ENCODE results near the gene HOMER3.
A peak's percentile ranks its signal among the peaks of the same experiment; 100 is the strongest.

HOMER3 gene

DNA sequence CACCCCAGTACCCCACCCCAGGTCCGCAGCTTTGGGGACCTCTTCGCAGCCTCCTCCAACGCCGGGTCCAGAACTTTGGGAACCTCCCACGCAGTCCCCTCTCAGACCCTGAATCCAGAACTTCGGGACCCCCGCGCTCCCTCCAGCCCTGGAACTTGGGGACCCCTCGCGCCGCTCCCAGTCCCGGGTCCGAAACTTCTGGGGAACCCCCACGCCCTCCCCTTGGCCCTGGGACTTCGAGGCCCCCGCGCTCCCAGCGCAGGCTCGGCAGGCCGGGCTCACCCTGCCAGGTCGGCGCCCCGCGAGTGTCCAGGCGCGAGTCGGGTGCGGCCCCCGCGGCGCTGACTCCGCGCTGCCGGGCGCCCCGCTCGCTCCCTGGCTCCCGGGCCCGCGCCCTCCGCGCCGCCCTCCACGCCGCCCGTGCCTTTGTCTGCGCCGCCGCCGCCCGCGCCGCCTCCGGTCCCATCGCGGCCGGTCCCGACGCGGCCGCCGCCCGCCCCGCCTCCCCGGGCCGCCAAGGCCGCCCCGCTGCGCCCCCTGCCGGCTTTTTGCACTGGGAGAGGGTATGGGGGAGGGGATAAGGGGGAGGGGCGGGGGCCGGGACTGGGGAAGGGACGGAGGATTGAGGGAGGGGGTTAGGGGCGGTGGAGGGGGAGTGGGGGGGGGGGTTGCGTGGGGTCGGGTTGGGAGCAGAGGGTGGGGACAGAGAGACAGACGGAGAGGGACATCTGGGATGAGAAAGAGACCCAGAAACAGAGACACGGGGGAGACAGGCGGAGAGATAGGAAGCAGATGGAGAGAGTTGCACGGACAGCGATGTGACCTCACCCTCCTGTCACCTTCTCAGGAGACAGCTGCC lies at the start of gene HOMER3:
TSS of gene HOMER3 (minus strand) at position 449 of the 859 bp plus-strand sequence. CDS start 2,235 bp downstream, outside the sequence.
- H3K27ac Mint-ChIP-seq, result no peak within 1 kb of the TSS

DNA sequence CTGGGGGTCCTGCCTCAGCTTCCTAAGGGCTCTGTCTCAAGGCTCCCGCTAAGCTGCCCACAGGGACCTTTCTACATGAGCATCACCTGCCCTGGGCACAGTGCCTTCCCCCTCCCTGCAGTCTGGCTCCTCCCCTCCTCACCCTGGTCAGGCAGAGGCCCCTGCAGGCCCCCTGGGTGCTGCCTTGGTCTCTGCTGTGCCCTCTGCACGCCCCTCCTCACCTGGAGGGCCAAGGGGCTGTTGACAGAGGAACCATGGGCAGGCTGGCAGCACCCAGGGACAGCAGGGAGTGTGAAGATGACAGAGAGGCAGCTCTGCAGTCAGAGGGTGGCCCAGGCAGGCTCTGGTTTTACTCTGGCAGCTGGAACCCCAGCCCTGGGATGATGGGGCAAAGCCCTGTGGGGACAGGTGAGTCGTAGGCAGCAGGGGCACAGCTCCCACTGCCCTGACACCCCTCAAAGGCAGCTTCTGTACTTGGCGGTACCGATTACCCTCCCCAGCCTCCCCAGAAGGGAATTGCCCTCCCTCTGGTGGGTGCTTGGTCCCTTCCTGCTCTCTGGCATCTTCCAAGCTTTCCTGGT lies 49.2 kb upstream of the HOMER3 start:
- peaks cover 20% of the 10 kb centered on the region for H3K36me3 Mint-ChIP-seq (ENCODE audit: low read depth)
- H3K4me3 Mint-ChIP-seq, result no peak overlapping the region
- peaks cover 15% of the 10 kb centered on the region for H3K27me3 Mint-ChIP-seq (ENCODE audit: low read depth)
- no peak overlapping the region for H3K27ac Mint-ChIP-seq
- no peaks in the 10 kb centered on the region for H3K9me3 Mint-ChIP-seq
- H3K4me1 Mint-ChIP-seq (ENCODE audit: low read depth), result peaks cover 1% of the 10 kb centered on the region

More for the DNA sequence above, at the start of gene HOMER3:
- Mint-ChIP-seq H3K4me3 (peak within 1 kb of the TSS; percentile 46), H3K27me3 (ENCODE audit: low read depth) (peaks cover 50% of the 10 kb centered on the region), H3K9me3 (no peaks in the 10 kb centered on the region), H3K36me3 (ENCODE audit: low read depth) (no peaks in the 10 kb centered on the region), H3K4me1 (ENCODE audit: low read depth) (peaks cover 2% of the 10 kb centered on the region)

DNA sequence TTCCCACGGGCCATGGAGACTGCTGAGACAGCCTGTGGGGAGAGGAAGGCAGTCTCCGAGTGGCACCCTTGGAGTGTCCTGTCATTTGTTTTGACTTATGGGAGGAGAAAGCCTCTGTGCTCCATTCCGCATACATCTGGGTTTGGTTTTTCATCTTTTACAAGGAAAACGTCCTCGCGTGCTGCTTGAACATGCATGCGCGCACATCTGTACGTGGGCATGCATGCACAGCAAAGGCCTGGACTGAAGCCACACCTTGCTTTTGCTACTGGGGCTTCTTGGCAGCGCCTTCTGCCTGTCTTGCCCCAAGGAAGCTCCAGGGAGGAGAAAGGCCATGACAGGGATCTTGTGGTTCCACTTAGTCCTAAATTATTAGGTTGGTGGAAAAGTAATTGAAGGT lies 48.3 kb upstream of the HOMER3 start:
- Mint-ChIP-seq H3K9me3 (no peaks in the 10 kb centered on the region), H3K4me3 (no peak overlapping the region), H3K36me3 (ENCODE audit: low read depth) (peaks cover 19% of the 10 kb centered on the region), H3K4me1 (ENCODE audit: low read depth) (peaks cover 1% of the 10 kb centered on the region), H3K27me3 (ENCODE audit: low read depth) (peaks cover 23% of the 10 kb centered on the region), H3K27ac (peak overlapping the region; percentile 36)

DNA sequence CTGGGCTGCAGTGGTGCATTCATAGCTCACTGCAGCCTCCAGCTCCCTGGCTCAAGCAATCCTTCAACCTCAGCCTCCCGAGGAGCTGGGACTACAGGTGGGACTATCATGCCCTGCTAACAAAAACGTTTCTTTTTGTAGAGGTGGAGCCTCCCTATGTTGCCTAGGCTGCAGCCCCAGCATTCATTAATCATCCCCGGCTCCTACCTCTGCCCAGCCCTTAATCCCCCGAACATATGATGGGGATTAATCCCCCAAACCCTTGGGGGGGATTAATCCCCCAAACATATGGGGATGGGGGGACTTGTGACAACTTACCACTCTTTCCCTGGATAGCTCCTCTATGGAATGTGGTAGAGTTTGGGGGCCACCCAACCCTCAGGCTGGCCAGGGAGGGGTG lies 46.4 kb upstream of the HOMER3 start:
- H3K4me3 Mint-ChIP-seq, result no peak overlapping the region
- peaks cover 6% of the 10 kb centered on the region for H3K36me3 Mint-ChIP-seq (ENCODE audit: low read depth)
- no peak overlapping the region for H3K27ac Mint-ChIP-seq
- H3K27me3 Mint-ChIP-seq (ENCODE audit: low read depth), result peaks cover 28% of the 10 kb centered on the region
- H3K4me1 Mint-ChIP-seq (ENCODE audit: low read depth), result peaks cover 1% of the 10 kb centered on the region
- no peaks in the 10 kb centered on the region for H3K9me3 Mint-ChIP-seq

DNA sequence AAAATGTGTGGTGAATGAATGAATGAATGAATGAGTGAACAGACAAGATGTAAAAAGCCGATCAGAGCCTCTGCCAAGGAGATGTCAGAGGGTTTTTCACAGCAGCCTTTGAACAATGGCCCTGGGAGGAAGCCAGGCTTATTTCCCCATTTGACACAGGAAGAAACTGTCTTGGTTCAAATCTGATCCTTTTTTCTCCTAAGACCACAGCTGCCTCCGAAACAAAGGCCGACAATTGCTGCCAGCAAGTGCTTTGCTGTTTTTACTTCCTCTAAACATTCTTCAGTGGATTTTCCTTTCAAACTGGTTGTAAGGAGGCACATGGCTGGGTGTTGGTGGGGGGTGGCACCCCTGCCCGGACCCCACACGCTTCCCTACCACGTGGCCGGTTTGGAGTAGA lies 44.2 kb upstream of the HOMER3 start:
- H3K9me3 Mint-ChIP-seq, result no peaks in the 10 kb centered on the region
- no peaks in the 10 kb centered on the region for H3K36me3 Mint-ChIP-seq (ENCODE audit: low read depth)
- no peak overlapping the region for H3K27ac Mint-ChIP-seq
- peaks cover 1% of the 10 kb centered on the region for H3K4me1 Mint-ChIP-seq (ENCODE audit: low read depth)
- H3K27me3 Mint-ChIP-seq (ENCODE audit: low read depth), result peaks cover 28% of the 10 kb centered on the region
- H3K4me3 Mint-ChIP-seq, result no peak overlapping the region

DNA sequence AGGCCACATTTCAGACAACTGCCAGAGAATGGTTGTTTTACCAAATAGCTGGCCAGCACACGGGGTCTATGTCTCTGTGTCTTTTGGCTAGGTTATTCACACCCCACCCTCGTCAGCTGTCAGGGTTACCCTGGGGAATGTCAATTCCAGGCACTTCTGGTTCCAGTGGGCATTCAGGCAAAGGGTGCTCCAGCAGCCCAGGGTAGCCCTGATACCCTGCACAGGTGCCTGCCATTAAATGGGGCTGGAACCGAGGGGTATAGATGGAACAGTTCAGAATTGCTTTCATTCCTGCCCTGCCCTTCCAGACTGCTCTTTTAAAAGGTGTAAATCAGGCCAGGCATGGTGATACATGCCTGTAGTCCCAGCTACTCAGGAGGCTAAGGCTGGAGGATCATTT lies 43.2 kb upstream of the HOMER3 start:
- Mint-ChIP-seq H3K27me3 (ENCODE audit: low read depth) (peaks cover 28% of the 10 kb centered on the region), H3K9me3 (no peaks in the 10 kb centered on the region), H3K27ac (no peak overlapping the region), H3K4me1 (ENCODE audit: low read depth) (peaks cover 1% of the 10 kb centered on the region), H3K36me3 (ENCODE audit: low read depth) (no peaks in the 10 kb centered on the region), H3K4me3 (no peak overlapping the region)

DNA sequence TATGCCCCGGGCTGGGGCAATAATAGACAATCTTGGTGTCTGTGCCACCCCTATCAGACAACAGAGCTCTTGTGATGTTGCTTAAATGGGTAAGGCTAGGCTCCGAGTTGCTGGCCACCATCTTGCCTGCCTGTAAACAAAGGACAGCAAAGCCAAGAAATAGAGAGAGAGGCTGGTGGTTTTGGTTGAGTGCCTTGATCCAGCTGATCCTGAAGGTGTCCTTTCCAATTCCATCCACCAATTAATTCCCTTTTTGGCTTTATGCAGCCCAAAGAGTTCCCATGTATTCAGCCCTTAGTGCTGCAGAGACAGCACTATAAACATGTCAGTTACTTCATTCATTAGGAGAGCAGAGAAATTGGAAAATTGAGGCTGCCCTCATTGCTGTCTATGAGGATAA lies 41.7 kb upstream of the HOMER3 start:
- no peaks in the 10 kb centered on the region for H3K36me3 Mint-ChIP-seq (ENCODE audit: low read depth)
- H3K27me3 Mint-ChIP-seq (ENCODE audit: low read depth), result peaks cover 28% of the 10 kb centered on the region
- H3K9me3 Mint-ChIP-seq, result no peaks in the 10 kb centered on the region
- no peak overlapping the region for H3K4me3 Mint-ChIP-seq
- peaks cover 1% of the 10 kb centered on the region for H3K4me1 Mint-ChIP-seq (ENCODE audit: low read depth)
- no peak overlapping the region for H3K27ac Mint-ChIP-seq

DNA sequence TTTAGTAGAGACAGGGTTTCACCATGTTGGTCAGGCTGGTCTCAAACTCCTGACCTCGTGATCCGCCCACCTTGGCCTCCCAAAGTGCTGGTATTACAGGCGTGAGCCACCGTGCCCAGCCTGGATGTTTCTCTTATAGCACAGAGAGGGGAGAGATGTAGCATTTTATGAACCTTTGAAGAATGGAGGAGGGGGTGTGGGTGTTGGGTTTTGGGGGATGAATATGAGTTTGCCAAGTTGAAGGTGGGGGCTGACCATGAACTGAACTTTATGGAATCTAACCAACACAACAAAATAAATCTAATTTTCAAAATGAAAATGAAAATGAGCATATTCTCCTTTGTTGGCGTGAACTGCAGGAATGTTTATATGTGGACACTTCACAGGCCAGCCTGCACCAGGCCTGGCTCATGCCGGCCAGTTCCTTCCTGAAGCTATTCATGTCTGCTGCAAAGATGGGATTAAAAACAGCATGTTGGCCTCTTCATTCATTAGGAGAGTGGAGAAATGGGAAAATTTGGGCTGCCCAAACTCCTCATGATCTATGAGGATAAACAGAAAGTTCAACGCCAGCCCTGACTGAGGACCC lies 39.5 kb upstream of the HOMER3 start:
- H3K4me3 Mint-ChIP-seq, result no peak overlapping the region
- peaks cover 16% of the 10 kb centered on the region for H3K27me3 Mint-ChIP-seq (ENCODE audit: low read depth)
- H3K27ac Mint-ChIP-seq, result no peak overlapping the region
- no peaks in the 10 kb centered on the region for H3K9me3 Mint-ChIP-seq
- H3K4me1 Mint-ChIP-seq (ENCODE audit: low read depth), result peaks cover 1% of the 10 kb centered on the region
- H3K36me3 Mint-ChIP-seq (ENCODE audit: low read depth), result no peaks in the 10 kb centered on the region

DNA sequence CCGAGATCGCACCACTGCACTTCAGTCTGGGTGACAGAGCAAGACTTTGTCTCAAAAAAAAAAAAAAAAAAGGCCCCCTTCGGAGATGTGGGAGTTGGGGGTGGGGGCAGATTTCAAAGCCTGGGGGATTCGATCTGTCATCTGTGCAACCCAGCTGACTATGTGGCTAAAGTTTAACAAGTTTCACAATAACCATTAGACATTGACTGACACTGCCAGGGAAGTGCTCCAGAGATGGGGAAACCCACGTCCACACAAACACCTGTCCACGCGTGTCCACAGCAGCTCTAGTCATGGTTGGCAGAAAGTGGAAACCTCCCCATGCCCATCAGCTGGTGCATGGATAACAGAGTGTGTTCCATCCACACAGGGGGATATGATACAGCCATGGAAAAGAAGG lies 37.6 kb upstream of the HOMER3 start:
- Mint-ChIP-seq H3K27ac (no peak overlapping the region), H3K4me3 (no peak overlapping the region), H3K27me3 (ENCODE audit: low read depth) (no peaks in the 10 kb centered on the region), H3K4me1 (ENCODE audit: low read depth) (no peaks in the 10 kb centered on the region), H3K36me3 (ENCODE audit: low read depth) (no peaks in the 10 kb centered on the region), H3K9me3 (no peaks in the 10 kb centered on the region)

DNA sequence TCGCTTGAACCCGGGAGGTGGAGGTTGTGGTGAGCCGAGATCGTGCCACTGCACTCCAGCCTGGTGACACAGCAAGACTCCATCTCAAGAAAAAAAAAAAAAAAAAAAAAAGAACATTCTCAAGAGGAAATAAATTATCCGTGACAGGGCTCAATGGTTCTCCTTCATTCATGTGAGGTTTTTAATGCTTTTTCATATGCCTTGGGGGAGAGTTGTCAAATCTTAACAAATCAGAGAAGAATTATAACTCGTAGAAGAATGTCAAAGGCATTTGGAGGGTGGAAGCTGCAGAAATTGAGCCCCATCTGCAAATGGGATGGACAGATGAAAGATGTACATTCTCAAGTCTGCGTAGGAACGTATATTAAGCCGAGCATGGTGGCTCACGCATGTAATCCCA lies 34.9 kb upstream of the HOMER3 start:
- Mint-ChIP-seq H3K4me3 (no peak overlapping the region), H3K36me3 (ENCODE audit: low read depth) (no peaks in the 10 kb centered on the region), H3K9me3 (no peaks in the 10 kb centered on the region), H3K4me1 (ENCODE audit: low read depth) (no peaks in the 10 kb centered on the region), H3K27me3 (ENCODE audit: low read depth) (no peaks in the 10 kb centered on the region), H3K27ac (no peak overlapping the region)

DNA sequence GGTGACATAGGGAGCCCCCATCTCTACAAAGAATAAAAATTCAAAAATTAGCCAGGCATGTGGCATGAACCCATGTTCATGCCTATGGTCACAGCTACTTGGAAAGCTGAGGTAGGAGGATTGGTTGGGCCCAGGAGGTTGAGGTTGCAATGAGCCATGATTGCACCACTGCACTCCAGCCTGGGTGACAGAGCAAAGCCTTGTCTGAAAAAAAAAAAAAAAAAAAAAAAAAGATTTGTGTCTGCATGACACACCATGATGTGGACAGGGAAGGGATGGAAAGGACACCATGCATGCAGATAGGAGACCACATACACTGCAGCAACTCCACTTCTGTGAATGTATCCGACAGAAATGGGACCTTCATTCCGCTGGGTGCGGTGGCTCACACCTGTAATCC lies 34.0 kb upstream of the HOMER3 start:
- Mint-ChIP-seq H3K36me3 (ENCODE audit: low read depth) (no peaks in the 10 kb centered on the region), H3K9me3 (no peaks in the 10 kb centered on the region), H3K27me3 (ENCODE audit: low read depth) (no peaks in the 10 kb centered on the region), H3K4me3 (no peak overlapping the region), H3K27ac (no peak overlapping the region), H3K4me1 (ENCODE audit: low read depth) (no peaks in the 10 kb centered on the region)

DNA sequence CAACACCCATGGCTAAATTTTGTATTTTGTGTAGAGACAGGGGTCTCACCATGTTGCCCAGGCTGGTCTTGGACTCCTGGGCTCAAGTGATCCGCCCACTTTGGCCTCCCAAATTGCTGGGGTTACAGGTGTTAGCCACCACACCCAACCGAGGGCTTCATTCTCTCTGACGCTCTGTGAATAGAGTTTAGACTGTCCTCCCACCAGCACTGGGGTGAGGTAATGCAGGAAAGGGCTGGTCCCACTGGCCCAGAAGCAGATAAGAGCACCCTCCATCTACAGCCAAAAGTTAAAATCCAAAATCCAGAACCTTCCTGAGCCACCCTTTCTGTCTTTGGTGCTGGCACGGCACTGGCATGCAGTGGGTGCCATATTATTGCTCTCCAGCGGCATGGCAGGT lies 31.8 kb upstream of the HOMER3 start:
- Mint-ChIP-seq H3K4me1 (ENCODE audit: low read depth) (no peaks in the 10 kb centered on the region), H3K27ac (no peak overlapping the region), H3K27me3 (ENCODE audit: low read depth) (no peaks in the 10 kb centered on the region), H3K4me3 (no peak overlapping the region), H3K9me3 (no peaks in the 10 kb centered on the region), H3K36me3 (ENCODE audit: low read depth) (no peaks in the 10 kb centered on the region)

DNA sequence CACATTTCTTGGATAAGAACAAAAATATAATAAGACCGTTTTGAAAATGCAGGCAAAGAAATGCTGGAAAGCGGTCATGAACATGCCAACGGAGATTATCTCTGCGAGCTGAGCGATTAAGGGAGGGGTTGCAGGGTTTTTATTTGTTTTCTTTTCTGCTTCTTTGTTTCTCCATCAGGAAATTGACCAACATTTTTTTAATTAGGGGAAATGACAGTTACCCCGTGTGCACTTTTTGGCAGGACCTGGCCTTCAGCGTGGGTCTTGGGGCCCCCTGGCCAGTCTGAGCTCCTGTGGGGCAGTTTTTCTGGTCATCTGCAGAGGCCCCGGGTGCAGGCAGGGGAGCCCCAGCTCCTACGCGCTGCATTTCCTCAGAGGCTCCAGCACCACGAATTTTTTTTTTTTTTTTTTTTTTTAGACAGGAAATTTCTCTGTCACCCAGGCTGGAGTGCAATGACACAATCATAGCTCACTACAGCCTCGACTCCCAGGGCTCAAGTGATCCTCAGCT lies 31.3 kb upstream of the HOMER3 start:
- H3K36me3 Mint-ChIP-seq (ENCODE audit: low read depth), result no peaks in the 10 kb centered on the region
- no peaks in the 10 kb centered on the region for H3K9me3 Mint-ChIP-seq
- no peaks in the 10 kb centered on the region for H3K27me3 Mint-ChIP-seq (ENCODE audit: low read depth)
- H3K27ac Mint-ChIP-seq, result no peak overlapping the region
- H3K4me3 Mint-ChIP-seq, result no peak overlapping the region
- no peaks in the 10 kb centered on the region for H3K4me1 Mint-ChIP-seq (ENCODE audit: low read depth)

DNA sequence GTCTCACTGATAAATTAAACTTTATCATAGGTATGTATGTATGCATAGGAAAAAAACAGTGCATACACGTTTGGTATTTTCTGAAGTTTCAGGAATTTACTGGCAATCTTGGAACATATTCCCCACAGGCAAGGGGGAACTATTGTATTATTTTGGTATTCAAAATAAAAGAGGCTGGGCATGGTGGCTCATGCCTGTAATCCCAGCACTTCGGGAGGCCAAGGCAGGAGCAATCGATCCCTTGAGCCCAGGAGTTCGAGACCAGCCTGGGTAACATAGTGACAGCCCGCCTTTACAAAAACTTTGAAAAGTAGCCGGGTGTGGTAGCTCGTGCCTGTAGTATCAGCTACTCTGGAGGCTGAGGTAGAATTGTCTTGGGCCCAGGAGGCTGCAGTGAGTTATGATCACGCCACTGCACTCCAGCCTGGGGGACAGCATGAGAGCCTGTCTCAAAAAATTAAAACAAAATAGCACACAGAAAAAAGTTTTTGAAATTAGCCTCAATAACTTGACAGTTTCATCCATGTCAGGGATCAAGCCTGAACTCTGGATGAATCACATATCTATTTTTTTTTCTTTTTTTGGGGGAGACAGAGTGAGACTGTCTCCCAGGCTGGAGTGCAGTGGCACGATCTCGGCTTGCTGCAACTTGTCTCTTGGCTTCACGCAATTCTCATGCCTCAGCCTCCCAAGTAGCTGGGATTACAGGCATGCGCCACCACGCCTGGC lies 29.1 kb upstream of the HOMER3 start:
- Mint-ChIP-seq H3K36me3 (ENCODE audit: low read depth) (no peaks in the 10 kb centered on the region), H3K27ac (no peak overlapping the region), H3K4me1 (ENCODE audit: low read depth) (no peaks in the 10 kb centered on the region), H3K4me3 (no peak overlapping the region), H3K27me3 (ENCODE audit: low read depth) (no peaks in the 10 kb centered on the region), H3K9me3 (no peaks in the 10 kb centered on the region)

Data from T-helper 1 cell treated with Interleukin-12 subunit alpha and Interleukin-12 subunit beta and Interleukin-4 antibody, amounts not matched to agents 30 μg/mL and 1 μg/mL, for 36 hours (primary cell).